ENCODE results near the gene ZNF764.

- TF ChIP-seq TAF1 (IDR thresholded peaks at IDR 0.05; ENCODE audit: borderline replicate concordance, low read depth, low read length) (no peak), POLR2A (IDR thresholded peaks at IDR 0.05; ENCODE audit: low read depth, low read length) (no peak)
Observed at GRCh38 chr16:30530163-30531037, 27.8 kb downstream of the ZNF764 start.
